ENCODE data around the gene CAMTA1.

The CAMTA1 gene

DNA sequence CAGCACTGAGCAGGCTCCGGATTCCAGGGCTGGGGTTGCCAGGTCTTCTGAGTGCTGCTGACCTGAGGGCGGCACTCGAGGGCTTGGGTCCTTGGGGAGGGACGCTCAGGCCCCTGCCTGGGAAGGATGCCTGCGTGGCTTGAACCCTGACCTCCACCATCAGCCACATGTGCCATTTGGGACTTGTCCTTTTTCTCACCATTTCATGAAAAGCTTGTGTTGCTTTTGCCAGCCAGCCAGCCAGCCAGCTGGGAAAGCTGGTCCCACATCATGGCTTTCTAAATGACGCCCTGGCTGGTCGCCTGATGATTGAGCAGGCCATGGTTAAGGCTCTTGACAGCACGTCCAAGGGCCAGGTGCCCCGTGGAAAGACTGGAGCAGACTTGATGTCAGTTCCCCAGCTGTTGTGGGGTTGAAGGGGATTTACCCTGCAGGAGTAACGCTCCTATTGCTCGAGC is 168.7 kb downstream of the CAMTA1 start:
- no peak for DNase-seq (ENCODE audit: low read depth in 2 of 2, low spot score in 1 of 2)

DNA sequence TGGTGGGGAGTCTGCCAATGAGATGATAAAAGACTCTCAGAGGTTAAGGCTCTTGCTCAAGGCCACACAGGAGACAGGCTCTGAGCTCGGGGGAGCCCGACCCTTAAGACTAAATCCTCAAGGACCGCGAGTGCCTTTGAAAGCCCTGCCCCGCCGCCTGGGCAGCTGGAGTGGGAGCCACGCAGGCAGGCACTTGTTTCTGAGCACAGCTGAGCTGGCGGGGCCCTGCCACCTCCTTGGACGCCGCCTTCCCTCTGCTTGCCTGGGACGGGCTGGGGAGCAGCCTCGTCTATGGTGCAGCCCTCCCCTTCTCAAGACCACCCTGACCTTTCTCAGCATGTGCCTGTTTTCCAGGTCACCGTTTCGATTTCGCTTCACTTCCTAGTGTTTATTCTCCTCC is 169.3 kb downstream of the CAMTA1 start:
- DNase-seq (ENCODE audit: low read depth in 2 of 2, low spot score in 1 of 2): no peak

DNA sequence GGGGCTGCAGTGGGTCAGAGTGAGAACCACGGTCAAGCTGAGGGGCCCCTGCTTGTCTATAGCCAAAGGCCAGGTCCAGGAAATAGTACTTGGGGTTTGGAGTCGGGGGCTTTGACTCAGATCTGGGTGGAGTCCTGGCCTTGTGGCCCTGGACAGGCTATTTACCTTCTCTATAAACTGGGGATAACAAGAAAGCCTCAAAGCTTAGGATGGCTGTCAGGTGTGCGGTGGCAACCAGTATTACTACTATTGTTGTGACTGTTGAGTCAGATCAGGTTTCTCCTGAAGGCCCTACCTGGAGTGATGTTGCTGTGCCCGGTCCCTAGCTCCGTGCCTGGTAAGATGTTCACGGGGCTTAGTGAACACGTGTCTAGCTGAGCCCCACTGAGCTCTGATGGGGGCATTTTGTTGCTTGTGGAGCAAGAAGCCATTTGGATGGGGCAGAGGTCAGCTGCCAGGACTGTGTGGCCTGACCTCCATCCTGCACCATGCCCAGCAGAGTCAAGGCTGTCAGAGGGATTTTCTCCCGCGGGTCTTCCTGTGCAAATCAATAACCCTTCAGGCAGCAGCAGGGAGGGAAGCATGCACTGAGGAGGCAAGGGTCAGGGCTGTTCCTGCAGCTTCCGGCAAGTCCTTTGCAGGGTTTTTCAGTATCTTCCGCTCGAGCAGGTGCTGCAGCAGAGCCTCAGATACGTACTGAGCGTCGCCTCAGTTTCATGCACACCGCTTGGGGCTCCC is 170.3 kb downstream of the CAMTA1 start:
- no peak for DNase-seq (ENCODE audit: low read depth in 2 of 2, low spot score in 1 of 2)

DNA sequence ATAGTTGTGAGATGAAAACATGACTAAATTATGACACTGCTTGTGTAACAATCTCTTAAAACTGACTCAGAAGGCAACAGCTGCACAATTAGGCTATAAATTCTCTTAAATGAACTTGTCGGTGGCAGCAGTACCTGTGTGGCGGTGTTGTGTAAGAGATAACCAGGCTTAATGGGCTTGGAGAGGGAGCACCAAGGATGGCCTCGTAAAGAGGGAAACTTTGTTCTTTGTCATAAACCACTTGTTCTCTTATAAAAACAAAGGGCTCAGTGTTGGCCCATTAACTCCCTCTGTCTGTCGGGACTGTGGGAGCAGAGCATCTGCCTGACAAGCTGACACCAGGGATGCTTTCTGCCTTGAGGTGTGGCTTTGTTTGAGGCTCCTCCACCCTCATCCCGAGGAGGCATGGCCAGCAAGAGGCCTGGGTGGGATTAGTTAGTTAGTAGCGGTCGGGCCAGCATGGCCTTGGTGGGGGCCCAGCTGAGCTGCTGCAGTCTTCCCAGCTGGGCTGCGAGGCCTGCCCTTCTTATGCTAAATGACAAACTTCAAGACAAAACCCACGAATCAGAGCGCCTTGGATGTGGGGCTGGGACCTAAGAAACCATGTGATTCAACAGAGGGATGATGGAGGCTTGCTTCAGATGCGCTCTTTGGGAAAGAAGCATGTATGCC is 171.4 kb downstream of the CAMTA1 start:
- no peak for DNase-seq (ENCODE audit: low read depth in 2 of 2, low spot score in 1 of 2)

DNA sequence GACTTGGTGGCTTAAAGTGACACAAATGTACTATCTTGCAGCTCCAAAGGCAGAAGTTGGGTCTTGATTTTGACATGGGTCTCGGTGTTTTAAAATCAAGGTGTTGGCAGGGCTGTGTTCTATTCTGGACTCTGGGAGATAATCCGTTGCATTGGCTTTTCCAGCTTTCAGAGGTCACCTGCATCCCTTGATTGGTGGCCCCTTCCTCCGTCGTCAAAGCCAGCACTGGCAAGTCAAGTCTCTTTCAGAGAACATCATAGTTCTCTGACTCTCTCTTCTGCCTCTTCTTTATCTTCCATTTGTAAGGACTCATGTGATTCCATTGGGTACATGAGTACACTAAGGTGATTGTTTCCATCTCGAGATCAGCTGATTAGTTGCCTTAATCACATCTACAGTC is 172.1 kb downstream of the CAMTA1 start:
- DNase-seq (ENCODE audit: low read depth in 2 of 2, low spot score in 1 of 2): no peak

DNA sequence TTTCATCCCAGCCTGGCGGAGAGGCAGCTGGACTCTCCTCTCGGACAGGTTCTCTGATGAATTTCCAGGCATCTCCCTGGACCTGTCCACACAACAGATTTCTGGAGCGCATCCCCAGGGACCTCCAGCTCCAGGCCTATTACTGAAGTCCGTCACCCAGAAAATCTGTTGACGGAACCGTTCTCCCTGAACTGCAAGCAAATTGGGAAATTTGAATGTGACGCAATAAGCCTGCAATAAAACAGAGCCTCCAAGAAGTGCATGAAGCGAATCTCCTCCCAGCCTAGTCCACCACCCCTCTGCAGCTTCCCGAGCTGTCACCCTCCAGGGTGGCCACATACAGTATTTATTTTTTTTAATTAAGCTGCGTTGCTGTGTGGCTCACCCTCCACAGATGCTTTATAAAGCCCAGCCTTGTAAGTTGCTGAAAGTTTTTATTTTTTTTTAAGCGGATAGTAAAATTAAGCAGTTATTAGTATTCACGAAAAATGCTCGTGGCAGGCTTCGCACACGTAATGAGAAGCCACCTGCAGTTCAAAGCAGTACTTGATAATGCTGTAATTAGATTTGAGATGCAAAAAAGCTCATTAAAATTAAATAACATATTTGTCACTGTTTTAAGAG is 173.3 kb downstream of the CAMTA1 start:
- no peak for DNase-seq (ENCODE audit: low read depth in 2 of 2, low spot score in 1 of 2)

DNA sequence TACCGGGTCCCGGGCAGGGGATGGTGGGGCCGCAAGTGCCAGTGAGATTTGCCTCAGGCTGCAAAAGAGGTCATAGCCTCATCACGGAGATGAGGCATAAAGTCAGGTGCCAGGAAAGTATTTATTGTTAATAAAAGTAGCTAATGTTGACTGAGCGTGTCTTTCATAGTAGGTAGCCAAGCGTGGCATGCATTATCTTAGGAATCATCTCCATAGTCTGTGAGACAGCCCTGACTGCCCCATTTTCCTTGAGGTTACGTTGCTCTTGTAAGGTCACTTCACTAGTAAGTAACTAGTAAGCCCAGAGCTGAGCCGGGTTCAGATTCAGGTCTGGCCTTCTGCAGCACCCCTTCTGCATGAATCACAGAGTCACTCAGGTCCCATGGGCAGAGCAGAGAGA is 174.2 kb downstream of the CAMTA1 start:
- DNase-seq (ENCODE audit: low read depth in 2 of 2, low spot score in 1 of 2): no peak

DNA sequence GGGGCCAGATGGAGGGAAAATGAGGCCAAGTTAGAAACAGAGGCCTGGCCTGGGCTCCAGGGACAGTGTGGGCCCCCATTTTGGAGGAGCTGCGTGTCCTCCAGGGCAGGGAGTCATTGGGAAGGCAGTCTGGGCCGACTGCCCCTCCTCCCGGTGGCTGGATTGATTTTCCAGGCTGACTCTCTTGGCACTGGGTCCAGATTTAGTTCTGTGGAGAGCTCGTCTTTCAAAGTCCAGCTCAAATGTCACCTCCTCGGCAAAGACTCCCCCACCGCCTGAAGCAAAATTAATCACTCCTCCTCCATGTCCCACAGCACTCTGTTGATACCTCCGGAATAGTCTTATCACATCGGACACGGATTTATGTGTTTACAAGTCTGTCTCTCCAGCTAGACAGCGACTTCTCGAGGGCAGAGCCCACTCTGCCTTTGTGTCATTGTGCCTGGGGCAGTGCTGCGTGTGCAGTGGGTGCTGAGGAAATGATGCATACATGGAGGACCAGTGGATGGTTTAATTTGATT is 175.1 kb downstream of the CAMTA1 start:
- DNase-seq (ENCODE audit: low read depth in 2 of 2, low spot score in 1 of 2): no peak

DNA sequence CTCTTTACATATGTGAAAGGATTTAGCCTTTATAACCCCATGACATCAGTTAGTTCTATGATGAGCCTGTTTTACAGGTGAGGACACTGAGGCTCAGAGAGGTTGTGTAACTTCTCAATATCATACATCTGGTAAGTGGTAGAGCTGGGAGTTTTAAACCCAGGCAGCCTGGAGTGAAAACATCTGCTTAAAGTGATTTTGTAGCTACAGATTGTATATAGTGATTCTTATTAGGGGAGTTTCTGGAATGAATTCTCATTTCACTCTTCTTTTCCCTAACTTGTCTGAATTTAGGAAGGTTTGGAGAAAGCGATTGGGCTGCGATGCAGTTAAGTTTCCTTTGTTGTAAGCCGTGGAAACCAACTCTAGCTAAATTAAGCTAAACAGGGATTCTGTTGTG is 175.6 kb downstream of the CAMTA1 start:
- DNase-seq (ENCODE audit: low read depth in 2 of 2, low spot score in 1 of 2): no peak

DNA sequence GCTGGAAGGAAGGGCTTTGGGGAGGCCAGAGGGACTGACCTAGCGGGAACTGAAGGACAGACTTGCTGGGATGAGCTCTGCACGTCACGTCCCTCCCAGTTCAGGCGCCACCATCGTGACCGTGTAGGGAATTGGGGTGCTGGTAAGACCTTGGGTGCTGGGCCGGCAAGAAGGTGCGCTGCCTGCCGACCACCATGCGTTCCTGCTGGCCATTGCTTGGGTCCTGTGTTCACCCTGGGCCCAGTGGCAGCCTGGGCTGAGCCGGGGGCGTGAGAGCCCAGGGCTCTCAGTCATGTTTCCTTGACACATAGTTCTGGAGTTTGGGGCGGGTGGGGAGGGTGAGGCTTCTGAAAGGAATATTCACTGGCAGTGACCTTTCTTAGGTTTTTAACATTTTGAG is 176.0 kb downstream of the CAMTA1 start:
- no peak for DNase-seq (ENCODE audit: low read depth in 2 of 2, low spot score in 1 of 2)

DNA sequence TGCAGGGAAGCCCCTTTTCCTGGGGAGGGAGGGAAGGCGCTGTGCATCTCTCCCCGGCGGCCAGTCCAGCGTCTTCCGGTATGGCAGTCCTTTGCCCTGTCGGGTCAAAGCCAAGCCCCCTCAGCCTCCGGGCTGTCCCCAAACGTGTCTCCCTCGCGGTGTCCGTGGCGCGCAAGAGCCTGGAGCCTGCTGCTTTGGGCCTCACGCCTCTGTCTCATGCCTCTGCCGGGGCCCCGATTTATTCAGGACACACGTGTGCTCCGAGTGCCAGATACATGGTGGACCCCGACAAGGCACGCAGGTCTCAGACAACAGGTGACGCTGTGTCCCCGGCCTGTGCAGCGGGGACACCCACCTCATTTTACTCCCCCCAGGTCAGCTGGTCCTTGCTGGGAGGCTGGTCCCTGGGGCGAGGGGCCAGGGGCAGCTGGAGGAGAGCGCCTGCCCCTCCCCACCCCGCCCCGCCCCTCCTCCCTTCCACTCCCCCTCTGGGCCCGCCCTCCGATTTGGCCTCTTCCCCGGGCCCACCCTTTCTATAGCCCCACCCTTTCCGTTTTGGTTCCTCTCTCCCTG is 176.7 kb downstream of the CAMTA1 start:
- no peak for DNase-seq (ENCODE audit: low read depth in 2 of 2, low spot score in 1 of 2)

DNA sequence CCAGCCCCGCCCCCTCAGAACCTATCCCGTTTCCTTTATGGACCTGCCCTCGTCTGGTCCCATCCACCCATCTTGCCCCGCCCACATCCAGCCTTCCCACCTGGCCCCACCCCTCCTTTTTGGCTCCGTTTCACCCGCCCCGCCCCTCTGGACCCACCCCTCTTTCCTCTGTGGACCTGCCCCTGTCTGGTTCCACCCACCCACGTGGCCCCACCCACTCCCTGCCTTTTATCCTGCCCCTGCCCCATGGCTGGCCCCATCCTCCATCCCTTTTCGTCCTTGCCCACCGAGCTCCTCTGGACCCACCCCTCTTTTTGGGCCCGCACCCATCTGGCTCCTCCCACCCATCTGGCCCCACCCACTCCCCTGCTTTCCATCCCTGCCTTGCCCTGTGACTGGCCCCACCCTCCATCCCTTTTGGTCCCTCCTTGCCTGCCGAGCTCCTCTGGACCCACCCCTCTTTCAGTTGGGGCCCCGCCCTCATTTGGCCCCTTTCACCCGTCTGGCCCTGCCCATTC is 177.3 kb downstream of the CAMTA1 start:
- no peak for DNase-seq (ENCODE audit: low read depth in 2 of 2, low spot score in 1 of 2)

DNA sequence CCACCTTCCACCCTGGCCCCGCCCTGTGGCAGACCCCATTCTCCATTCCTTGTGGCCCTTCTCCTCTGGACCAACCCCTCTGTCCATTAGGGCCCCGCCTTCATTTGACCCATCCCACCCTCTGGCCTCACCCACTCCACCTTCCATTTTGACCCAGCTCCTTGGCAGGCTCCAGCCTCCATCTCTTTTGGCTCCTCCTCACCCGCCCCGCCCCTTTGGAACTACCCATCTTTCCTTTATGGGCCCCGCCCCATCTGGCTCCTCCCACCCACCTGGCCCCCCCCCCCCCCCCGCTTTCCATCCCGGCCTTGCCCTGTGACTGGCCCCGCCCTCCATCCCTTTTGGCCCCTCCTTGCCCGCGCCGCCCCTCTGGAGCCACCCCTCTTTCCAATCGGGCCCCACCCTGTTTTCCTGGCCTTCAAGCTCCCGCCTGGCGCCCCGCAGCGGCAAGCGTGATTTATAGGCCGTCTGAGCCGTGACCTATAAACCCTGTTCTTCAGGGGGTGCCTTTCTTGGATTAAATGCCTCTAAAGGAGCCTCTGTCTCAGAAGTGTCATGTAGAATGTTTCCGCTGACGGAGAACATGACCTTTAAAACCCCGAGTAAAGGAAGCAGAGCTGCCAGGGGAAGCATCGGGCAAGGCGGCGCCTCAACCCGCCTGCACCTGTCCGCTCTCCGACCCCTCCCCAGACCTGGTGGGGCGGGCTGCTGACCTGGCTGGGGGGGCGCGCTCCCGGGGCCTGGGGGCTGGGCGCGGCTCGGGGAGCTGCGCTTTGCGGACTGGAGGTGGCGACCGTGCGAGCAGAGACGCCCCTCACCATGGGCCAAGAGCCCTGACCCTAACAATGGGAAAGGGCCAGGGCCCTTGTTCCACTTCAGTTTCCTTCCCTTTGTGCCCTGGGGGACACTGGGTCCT is 178.0 kb downstream of the CAMTA1 start:
- peak in 1 of 2 donors; percentile 4 for DNase-seq (ENCODE audit: low read depth in 2 of 2, low spot score in 1 of 2)

DNA sequence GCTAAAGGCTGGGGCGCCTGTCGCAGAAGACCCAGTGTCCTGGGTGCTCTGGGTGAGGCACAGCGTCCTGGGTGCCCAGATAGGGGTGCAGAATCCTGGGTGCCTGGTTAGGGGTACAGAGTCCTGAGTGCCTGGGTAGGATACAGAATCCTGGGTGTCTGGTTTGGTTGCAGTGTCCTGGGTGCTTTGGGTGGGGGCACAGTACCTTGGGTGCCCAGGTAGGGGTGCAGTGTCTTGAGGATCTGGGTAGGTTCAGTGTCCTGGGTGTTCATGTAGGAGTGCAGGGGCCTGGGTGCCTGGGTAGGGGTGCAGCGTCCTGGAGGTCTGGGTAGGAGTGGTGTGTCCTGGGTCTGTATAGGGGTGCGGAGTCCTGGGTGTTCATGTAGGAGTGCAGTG is 178.7 kb downstream of the CAMTA1 start:
- no peak for DNase-seq (ENCODE audit: low read depth in 2 of 2, low spot score in 1 of 2)

DNA sequence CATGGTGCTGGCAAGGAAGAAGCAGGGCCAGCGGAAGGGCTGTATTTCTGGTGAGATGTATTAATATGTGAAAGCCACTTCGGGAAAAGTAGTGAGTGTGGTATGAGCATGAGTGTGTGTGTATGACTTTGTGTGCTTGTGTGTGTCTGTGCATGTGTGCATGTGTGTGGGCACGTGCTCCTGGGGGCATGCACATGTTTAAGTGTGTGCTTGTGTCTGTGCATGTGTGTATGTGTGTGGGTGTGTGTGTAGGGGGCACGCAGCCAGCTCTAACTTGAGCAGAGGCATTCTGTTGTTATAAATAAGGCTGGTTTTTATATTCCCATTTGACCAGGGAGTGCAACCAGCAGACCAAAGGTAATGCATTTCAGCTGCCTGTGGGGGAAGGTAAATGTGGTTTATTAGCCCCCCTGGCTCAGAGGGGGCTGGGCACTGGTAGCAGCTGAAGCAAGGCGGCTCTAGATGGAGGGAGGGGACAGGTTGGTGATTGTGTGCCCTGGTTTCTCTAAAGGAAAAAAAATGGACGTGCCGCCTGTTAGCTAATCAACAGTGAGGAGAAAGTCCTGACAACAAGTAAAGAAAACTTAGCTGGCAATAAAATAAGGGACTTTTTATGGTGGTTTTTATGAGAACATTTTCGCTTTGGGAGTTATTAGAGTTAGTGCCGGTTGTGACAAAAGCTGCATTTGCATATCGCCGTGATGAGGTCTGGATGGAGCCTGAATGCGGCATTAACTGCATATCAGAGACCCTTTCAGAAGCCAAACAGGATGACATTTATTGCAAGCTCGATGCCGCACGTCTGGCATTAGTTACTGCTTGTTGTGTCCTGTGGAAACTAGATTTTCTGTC is 180.1 kb downstream of the CAMTA1 start:
- DNase-seq (ENCODE audit: low read depth in 2 of 2, low spot score in 1 of 2): no peak

DNA sequence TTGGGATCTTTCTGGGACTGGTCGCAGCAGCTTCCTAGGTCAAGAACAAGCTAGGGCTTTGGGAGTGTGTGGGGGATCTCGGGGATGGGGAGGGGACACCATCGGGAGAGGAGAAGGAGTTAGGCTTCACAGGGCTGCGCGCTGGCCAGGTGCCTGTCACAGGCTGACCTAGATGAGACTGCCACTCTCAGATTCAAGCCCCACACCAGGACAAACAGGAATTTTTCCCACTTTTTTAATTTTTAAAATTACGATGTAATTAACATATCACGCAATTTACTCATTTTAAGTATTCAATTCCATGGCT is 180.6 kb downstream of the CAMTA1 start:
- no peak for DNase-seq (ENCODE audit: low read depth in 2 of 2, low spot score in 1 of 2)

DNA sequence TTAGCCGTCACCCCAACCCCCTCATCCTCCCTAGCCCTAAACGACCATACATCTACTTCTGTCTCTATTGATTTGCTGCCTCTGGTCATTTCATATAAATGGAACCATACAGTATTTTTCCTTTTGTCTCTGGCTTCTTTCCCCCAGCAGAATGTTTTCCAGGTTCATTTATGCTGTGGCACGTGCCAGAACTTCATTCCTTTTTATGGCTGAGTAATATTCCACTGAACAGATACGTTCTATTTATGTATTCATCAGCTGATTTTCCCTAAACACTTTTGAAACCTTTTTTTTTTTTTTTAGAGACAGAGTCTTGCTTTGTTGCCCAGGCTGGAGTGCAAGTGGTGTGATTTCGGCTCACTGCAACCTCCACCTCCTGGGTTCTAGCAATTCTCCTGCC is 181.1 kb downstream of the CAMTA1 start:
- DNase-seq (ENCODE audit: low read depth in 2 of 2, low spot score in 1 of 2): no peak

DNA sequence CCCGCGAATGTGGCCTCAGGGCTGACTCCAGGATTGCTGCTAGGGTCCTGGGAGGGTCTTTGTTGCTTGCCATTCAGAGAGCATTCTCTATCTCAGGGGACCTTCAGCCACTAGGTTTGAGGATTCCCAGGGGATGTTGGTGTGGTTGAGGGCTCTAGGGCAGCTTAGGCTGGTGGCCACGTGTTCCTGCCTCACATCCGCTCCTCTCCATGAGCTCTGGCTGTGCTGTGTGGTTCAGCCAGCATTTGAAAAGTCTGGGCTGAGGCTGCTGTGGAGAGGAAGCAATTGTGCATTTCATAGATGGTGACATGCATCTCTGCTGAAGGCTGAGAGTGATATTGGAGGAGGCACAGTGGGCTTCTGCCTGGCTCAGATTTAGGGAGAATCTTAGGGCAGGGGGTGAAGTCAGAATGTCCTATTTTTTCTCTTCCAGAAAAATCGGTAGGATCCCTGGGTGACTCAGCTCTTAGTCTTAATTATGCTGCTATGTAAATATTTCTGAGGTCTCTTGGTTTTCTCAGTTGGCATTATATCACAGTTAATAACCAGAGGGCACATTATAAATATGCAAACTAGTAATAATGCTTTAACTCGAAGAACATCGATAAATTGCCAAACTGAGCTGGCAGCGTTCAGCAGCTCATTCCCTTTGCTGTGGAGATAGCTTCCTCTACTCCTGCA is 182.3 kb downstream of the CAMTA1 start:
- DNase-seq (ENCODE audit: low read depth in 2 of 2, low spot score in 1 of 2): no peak

DNA sequence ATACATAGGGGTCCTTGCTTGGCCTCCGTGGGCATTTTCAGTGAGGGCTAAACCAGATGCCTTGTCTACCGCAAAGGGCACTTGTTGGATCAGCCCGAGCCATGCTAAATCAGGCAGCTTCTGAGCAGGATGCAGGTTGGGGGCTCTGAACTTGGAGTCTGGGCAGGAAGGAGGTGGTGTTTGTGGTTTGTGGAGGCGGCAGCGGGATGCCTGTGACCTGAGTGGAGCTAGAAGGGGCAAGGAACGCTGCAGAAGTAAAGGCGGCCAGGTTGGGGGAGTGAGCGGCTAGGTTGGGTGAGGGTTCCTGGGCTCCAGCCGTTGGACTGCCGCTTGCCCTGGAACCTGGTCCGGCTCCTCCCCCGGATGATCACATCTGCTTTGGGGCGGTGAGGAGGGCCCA is 183.9 kb downstream of the CAMTA1 start:
- no peak for DNase-seq (ENCODE audit: low read depth in 2 of 2, low spot score in 1 of 2)

Measured in stimulated activated CD8-positive, alpha-beta memory T cell treated with anti-CD3 and anti-CD28 coated beads, Interleukin-4, amount 100 ng/mL, for 4 hours (primary cell).